GM18861 (cell line): ENCODE measurements around the gene ATXN10.

Source experiments
- ATAC-seq: cut with Tn5 transposase; IDR thresholded peaks from one replicate; pipeline ENCODE4 v1.9.1; 2021; ENCODE audit not compliant: unreplicated experiment

ATXN10 gene

GRCh38 chr22:45887202-45888131 is 215.8 kb downstream of the ATXN10 start:
- no peak for ATAC-seq

GRCh38 chr22:45888221-45889092 is 216.8 kb downstream of the ATXN10 start:
- no peak for ATAC-seq

DNA sequence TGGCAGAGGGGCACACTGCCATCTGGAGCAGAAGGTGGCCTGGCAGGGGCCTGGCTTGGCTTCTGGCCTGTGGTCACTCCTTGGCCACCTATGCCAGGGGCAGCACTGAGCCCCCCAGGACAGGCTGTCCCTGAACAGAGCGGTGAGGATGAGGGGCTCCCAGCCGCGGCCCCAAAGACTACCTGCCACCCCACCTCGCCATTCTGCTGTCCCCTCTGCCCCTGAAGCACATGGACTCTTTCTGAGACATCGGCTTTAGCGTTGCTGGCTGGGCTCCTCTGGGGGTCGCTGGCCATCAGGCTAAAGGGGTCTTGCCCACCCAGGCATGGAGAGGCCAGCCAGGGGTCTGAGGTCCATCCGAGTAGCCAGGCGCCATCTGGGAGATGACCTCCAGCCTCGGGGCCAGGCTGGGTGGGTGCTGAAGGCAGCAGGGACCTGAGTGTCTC is 217.5 kb downstream of the ATXN10 start:
- ATAC-seq, result no peak

GRCh38 chr22:45889539-45890350 is 218.1 kb downstream of the ATXN10 start:
- no peak for ATAC-seq

- ATAC-seq, result no peak
These were observed 218.7 kb downstream of the ATXN10 start for GRCh38 chr22:45890351-45890635.

- ATAC-seq, result no peak
These were observed 219.4 kb downstream of the ATXN10 start for GRCh38 chr22:45891021-45891421.

GRCh38 chr22:45891471-45891995 is 219.9 kb downstream of the ATXN10 start:
- ATAC-seq, result no peak

- no peak for ATAC-seq
These were observed 220.5 kb downstream of the ATXN10 start for GRCh38 chr22:45891996-45892621.

- no peak for ATAC-seq
These were observed 221.2 kb downstream of the ATXN10 start for GRCh38 chr22:45892681-45893461.

GRCh38 chr22:45893516-45893915 is 221.9 kb downstream of the ATXN10 start:
- ATAC-seq, result no peak
